Measurements from ENCODE around the gene DUS1L.

Gene DUS1L

DNA sequence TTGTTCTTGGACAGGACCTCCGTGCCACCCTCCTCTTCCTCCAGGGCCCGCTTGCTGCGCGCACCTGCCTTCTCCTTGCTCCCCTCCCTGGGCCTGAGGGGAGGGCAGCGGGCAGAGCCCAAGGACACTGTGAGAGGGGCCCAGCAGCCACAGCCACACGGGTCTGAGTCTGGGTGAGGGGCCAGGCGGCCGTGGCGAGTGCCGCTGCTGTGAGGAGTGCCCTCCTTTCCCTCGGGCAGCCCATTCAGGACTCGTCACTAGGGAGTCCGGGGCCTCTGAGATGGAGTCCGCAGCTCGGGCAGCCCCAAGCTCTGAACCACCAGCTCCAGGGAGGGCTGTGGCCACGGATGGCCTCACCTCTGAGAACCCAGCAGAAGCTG lies 5.6 kb downstream of the DUS1L start:
- Histone ChIP-seq H3K4me1 (ENCODE audit: control insufficient read depth, low read length) (peaks cover 13% of the 10 kb centered on the region), H3K4me2 (ENCODE audit: low read length) (no peak overlapping the region), H3K79me2 (ENCODE audit: control insufficient read depth, low read length) (peaks cover 24% of the 10 kb centered on the region), H3K36me3 (ENCODE audit: control insufficient read depth, low read length) (peaks cover 97% of the 10 kb centered on the region), H3F3A (ENCODE audit: control insufficient read depth, insufficient read depth) (no peaks in the 10 kb centered on the region), H3K9me2 (replicated peaks; ENCODE audit: control insufficient read depth, low read length) (no peaks in the 10 kb centered on the region), H3K9me3 (ENCODE audit: control insufficient read depth, insufficient read depth, low read length) (no peaks in the 10 kb centered on the region), H3K27me3 (ENCODE audit: control insufficient read depth, low read length) (no peaks in the 10 kb centered on the region), H4K20me1 (ENCODE audit: control insufficient read depth, insufficient read depth, low read depth, low read length) (peaks cover 6% of the 10 kb centered on the region; the same call in 1 of the 2 replicates), H3K27ac (ENCODE audit: low read depth, low read length) (no peak overlapping the region), H3K4me3 (ENCODE audit: low read length) (no peak overlapping the region)
- TF ChIP-seq, protein P1, sequence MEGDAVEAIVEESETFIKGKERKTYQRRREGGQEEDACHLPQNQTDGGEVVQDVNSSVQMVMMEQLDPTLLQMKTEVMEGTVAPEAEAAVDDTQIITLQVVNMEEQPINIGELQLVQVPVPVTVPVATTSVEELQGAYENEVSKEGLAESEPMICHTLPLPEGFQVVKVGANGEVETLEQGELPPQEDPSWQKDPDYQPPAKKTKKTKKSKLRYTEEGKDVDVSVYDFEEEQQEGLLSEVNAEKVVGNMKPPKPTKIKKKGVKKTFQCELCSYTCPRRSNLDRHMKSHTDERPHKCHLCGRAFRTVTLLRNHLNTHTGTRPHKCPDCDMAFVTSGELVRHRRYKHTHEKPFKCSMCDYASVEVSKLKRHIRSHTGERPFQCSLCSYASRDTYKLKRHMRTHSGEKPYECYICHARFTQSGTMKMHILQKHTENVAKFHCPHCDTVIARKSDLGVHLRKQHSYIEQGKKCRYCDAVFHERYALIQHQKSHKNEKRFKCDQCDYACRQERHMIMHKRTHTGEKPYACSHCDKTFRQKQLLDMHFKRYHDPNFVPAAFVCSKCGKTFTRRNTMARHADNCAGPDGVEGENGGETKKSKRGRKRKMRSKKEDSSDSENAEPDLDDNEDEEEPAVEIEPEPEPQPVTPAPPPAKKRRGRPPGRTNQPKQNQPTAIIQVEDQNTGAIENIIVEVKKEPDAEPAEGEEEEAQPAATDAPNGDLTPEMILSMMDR (IDR thresholded peaks at IDR 0.05; ENCODE audit: low read depth, low read length, poor library complexity, severe bottlenecking): no peak
- no peak for TF ChIP-seq EZH2phosphoT487 (IDR thresholded peaks at IDR 0.05; ENCODE audit: borderline replicate concordance, low read length)

DNA sequence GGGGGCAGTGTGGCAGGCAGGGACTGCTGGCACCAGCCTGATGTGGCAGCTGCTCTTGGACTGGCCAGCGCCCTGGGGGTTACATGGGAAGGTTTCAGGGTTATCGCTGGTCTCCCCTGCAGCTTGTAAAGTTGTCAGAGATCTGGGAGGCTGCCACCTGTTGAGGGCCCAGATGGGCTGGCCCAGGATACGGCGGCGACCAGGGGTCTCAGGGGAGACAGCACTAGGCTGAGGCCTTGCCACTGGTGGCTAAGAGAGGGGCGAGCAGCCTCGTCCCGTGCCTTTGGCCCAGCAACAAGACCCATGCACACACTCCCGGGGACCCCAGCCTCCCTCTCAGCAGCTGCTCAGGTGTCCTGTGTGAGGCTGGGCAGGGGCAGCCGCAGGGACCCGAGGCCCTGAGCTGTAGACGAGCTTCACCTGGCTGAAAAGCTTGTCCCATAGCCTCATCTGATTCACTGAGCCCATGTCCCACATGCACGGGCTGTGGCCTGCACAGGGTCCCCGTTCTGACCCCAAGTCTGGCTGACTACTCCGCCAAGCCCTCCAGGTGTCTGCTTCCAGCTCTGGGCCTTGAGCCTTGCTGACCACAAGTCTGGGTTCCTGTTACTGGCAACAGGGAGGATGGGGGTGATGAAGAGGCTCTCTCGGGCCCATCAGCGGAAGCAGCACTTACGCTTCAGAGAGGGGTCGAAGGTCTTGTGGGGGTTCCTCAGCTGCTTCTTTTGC lies 6.2 kb downstream of the DUS1L start:
- Histone ChIP-seq H3F3A (ENCODE audit: control insufficient read depth, insufficient read depth) (no peaks in the 10 kb centered on the region), H3K36me3 (ENCODE audit: control insufficient read depth, low read length) (peaks cover 97% of the 10 kb centered on the region), H3K79me2 (ENCODE audit: control insufficient read depth, low read length) (peaks cover 18% of the 10 kb centered on the region), H3K4me1 (ENCODE audit: control insufficient read depth, low read length) (peaks cover 10% of the 10 kb centered on the region), H3K27ac (ENCODE audit: low read depth, low read length) (no peak overlapping the region), H3K4me3 (ENCODE audit: low read length) (no peak overlapping the region), H3K9me2 (replicated peaks; ENCODE audit: control insufficient read depth, low read length) (no peaks in the 10 kb centered on the region), H3K9me3 (ENCODE audit: control insufficient read depth, insufficient read depth, low read length) (no peaks in the 10 kb centered on the region), H3K4me2 (ENCODE audit: low read length) (no peak overlapping the region), H4K20me1 (ENCODE audit: control insufficient read depth, insufficient read depth, low read depth, low read length) (peaks cover 6% of the 10 kb centered on the region; the same call in 1 of the 2 replicates), H3K27me3 (ENCODE audit: control insufficient read depth, low read length) (no peaks in the 10 kb centered on the region)
- TF ChIP-seq EZH2phosphoT487 (IDR thresholded peaks at IDR 0.05; ENCODE audit: borderline replicate concordance, low read length): no peak
- TF ChIP-seq, protein P1 (IDR thresholded peaks at IDR 0.05; ENCODE audit: low read depth, low read length, poor library complexity, severe bottlenecking): no peak

DNA sequence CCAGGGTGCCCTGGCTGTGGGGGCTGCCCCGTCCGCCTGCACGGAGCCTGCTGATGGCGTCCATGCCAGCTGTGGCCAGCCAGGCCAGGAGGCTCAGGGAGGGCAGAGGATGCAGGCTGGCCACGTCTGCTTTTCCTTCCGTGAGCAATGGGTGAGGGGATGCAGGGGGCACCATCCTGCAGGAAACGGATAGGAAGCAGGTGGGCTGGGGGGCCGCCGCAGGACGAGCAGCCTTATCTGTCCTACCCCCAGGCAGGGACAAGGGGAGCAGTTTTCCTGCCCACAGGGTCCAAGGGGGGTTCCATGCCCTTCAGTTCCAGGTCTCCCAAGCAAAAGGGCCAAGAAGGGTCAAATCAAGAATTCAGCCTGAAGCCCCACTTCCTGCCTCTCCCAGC lies 6.8 kb downstream of the DUS1L start:
- Histone ChIP-seq H3K27me3 (ENCODE audit: control insufficient read depth, low read length) (no peaks in the 10 kb centered on the region), H3K4me1 (ENCODE audit: control insufficient read depth, low read length) (peaks cover 5% of the 10 kb centered on the region), H3K4me3 (ENCODE audit: low read length) (no peak overlapping the region), H3K9me2 (replicated peaks; ENCODE audit: control insufficient read depth, low read length) (no peaks in the 10 kb centered on the region), H3K79me2 (ENCODE audit: control insufficient read depth, low read length) (peaks cover 12% of the 10 kb centered on the region), H3K9me3 (ENCODE audit: control insufficient read depth, insufficient read depth, low read length) (no peaks in the 10 kb centered on the region), H3K27ac (ENCODE audit: low read depth, low read length) (no peak overlapping the region), H4K20me1 (ENCODE audit: control insufficient read depth, insufficient read depth, low read depth, low read length) (peaks cover under 1% of the 10 kb centered on the region; the same call in 1 of the 2 replicates), H3F3A (ENCODE audit: control insufficient read depth, insufficient read depth) (no peaks in the 10 kb centered on the region), H3K4me2 (ENCODE audit: low read length) (no peak overlapping the region), H3K36me3 (ENCODE audit: control insufficient read depth, low read length) (peaks cover 91% of the 10 kb centered on the region)
- TF ChIP-seq, protein P1 (IDR thresholded peaks at IDR 0.05; ENCODE audit: low read depth, low read length, poor library complexity, severe bottlenecking): no peak
- no peak for TF ChIP-seq EZH2phosphoT487 (IDR thresholded peaks at IDR 0.05; ENCODE audit: borderline replicate concordance, low read length)

All from DOHH2 (cell line).